A375 (cell line): ENCODE results near the gene CYLC2. TPM values are rescaled to one million over a fixed set of nuclear protein-coding genes. Genes with fewer than 3 reads are reported as not detected.

Experiments used
- small RNA-seq: library from RNA; depleted of rRNA; stranded (forward); fragments of <200 nt; gene quantifications from one replicate; pipeline ENCODE3, GENCODE V24; 2014
- total RNA-seq: library from RNA; depleted of rRNA; stranded (reverse); fragments of >200 nt; shearing (Covaris generic); gene quantifications from 2 replicates; pipeline ENCODE4 v1.2.3, GENCODE V29; 2014; rRNA removed

CYLC2 gene
- total RNA-seq, result not detected in 2 replicates

GRCh38 chr9:102995033-102995432 lies at the start of gene CYLC2:
Gene CYLC2, plus strand, starts transcription at chr9:102995333. Its CDS starts 48 bp downstream, at chr9:102995381.

Small RNA genes lying within 50 kb of the gene (small RNA-seq; reads per million reads assigned to genes)
- gene AL589823.1, result not detected
